ENCODE data around the gene PPP2R3A.
A peak's percentile ranks its signal among the peaks of the same experiment; 100 is the strongest.

Gene PPP2R3A

DNA sequence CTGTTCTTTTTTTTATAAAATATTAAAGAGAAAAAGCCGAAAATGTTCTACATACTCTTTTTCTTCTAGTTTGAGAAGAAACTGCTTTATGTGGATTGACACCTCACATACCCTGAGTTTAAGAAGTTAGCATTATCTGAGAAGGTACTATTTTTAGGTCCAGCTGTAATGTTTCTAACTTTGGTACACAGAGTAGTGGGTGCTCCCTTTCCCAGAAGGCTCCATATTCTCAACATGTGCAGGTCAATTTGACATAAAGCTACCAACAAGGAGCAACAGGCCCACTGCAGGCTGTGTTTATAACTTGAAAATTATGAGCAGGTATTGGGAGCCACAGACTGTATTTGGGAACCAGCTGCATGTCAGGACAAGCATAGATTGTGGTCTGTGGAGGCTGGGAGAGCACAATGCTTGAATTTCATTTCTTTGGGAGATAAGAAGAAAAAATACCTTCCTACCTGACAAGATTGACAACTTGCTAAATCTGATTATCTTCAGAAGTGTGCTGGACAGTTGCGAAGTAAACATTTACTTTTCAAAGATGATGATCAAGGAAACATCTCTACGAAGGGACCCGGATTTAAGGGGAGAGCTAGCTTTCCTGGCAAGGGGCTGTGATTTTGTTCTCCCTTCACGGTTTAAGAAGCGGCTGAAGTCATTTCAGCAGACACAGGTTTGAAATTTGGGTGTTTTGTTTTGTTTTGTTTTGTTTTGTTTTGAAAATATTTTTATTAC lies 57.2 kb downstream of the PPP2R3A start:
- FAIRE-seq (no peak), DNase-seq (ENCODE audit: low spot score) (no peak)

DNA sequence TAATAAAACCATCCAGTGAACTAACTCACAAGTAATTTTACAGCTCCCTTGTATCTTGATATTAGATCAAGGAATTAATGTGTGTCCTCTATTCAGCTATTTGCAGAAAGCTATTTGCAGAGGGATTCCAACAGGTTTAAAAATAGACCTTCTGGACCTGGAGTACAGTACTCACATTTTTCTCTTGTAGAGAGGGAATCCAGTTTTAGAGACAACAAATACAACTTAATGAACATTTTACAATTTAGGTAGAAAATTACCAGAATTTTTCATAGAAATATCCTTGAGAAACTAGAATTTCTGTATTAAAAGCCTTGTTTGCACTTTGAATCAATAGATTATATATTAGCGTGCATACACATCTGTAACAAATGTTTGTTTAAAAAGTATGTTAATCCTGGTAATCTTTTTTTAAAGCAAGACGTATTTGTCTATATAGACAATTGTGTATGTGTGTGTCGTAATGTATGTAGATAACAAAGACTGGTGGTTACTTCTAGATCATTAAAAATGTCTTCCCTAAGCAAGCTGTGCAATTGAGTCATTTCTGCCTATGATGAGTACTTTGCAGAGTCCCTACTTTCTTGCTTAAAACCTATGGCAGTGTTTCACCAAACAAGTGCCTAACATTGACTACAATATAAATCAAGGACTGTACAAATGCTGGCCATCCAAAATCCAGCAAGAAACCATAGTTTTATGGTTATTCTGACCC lies 57.9 kb downstream of the PPP2R3A start:
- no peak for DNase-seq (ENCODE audit: low spot score)
- FAIRE-seq = no peak

DNA sequence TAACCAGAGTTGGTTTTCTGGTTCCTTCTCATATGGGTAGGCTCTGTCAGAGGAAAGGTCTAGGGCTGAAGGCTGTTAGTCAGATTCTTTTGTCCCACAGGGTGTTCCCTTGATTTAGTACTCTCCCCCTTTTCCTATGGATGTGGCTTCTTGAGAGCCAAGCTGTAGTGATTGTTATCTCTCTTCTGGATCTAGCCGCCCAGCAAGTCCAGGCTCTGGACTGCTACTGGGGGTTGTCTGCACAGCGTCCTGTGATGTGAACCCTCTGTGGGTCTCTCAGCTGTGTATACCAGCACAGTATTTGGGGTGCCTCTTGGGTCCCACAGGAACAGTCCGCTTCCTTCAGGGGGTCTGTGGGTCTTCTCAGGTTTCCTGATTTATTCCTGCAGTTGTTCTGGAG lies 70.8 kb downstream of the PPP2R3A start:
- no peak for FAIRE-seq
- DNase-seq (ENCODE audit: low spot score) = no peak

DNA sequence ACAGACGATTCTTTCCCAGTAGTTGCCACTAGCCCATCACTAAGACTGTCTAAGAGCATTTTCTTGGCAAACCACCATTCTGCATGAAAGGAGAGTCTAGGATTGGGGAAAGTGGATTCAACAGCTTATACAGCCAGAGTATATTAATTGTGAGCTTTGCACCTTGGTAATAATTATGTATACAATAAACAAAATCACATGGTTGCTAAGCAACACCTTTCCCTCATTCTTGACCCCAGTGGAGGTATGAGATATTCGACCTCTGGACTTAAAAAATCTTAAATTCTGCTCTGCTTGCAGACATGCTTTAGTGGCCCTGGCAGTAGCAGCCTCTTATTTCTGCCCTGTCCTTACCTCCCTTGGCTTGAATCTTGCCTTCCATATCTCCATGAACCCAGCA lies 73.1 kb downstream of the PPP2R3A start:
- no peak for FAIRE-seq
- DNase-seq (ENCODE audit: low spot score) = no peak

DNA sequence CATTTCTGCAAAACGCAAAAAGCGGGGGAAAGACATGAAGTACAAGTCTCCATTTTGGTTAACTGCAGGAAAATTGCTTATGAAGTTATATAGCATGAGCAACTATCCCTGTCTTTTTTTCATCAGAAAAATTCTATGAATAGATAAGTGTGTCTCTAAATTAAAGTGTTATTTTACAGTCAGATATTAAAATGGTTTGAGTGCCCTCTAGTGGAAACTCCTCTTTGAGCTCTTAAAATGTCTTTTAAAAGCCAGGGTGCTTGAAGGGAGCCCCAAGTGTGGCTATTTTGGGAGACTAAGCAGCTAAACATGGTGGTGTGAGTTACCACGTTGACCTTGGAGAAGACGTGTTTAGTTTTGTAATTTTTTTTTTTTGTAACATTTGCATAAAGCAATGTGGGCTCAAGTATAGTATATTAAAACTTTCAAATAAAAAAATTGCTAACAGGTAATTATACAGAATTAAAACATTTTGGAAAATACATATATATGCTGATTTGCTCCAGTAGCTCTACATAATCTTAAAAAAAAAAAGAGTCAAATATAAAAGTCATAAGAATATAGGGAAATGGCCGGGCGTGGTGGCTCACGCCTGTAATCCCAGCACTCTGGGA lies 77.2 kb downstream of the PPP2R3A start:
- no peak for FAIRE-seq
- peak; percentile 26 for DNase-seq (ENCODE audit: low spot score)

DNA sequence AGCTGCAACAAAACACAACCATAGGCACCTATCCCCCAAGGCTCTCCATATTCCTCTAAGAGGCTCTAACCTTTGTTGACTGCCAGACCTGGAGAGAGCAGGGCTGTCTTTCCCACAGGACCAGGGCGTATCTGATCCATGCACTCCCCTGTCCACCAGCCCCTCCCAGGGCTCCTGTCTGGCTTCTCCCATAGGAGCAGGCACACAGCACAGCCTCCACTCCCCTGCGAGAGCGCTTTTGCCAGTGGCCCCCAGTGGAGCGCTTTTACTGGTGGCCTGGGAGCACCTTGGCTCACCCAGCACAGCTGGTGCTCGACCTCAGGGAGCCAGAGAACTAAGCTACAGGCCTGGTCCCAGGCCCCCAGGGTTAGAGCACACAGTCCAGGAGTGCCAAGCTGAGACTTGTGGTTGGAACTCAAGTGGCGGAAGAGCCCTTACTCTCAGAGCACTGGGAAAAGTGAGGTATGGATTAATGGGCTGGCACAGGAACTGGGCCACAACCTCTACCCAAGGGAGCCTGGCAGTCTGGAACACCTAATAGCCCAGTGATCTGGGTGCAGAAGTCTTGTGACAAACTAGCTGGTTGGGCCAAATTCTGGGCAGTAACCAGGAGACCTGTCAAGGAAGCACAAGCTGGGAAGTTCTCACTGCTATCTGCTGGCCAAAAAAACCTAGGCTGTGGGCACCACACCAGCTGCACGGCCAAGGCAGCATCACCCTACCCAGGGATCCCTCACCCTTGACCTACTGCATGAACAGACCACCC lies 79.6 kb downstream of the PPP2R3A start:
- DNase-seq (ENCODE audit: low spot score) = no peak
- no peak for FAIRE-seq

DNA sequence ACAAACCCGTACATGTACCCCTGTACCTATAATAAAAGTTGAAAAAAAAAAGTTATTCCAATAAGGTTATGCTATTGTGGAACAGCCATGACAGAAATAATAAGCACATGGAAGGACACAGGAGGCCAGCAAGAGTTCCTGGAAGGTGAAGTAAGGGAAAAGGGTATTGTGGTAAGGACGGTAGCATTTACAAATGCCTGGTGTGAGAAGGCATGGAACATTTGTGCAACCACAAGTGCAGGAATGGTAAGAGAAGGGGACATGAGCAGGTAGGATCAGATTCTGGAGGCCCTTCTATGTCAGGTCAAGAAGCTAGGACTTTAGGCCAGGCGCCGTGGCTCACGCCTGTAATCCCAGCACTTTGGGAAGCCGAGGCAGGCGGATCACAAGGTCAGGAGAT lies 82.5 kb downstream of the PPP2R3A start:
- DNase-seq (ENCODE audit: low spot score) (no peak), FAIRE-seq (no peak)

DNA sequence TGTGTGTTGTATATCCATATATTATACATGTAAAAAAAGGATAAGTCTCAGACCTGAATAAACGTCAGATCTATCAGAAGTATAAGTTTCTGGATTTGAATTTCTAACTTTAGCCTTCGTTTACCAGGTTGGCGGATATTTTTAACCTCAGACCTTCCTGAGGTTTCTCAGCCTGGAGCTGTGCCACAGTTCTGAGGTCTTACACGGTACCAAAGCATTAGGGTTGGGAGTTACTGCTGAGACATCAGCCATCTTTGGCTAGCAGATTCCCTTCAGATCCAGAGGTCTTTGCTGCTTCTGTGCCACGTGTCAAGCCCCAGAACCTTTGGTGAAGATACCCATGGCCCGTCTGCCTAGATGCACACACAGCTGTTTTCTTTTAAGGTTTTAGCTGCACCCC lies 84.7 kb downstream of the PPP2R3A start:
- no peak for DNase-seq (ENCODE audit: low spot score)
- no peak for FAIRE-seq

DNA sequence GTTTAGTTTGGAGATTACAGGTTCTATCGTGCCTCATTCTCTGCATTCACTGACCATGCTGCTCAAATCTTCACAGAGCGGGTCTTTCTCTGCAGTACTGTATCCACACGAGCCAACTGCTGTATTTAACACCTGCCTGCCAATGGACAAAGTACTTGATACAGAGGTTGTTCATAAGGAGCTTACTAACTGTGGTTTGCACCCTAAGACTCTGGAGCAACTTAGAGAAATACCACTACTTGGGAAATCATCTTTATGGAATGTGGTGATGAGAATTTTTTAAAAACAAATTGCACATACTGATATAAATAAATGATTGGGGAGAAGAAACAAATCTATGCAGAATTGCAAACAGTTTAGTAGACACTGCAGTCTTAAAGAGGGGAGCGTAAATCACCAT lies 90.0 kb downstream of the PPP2R3A start:
- no peak for DNase-seq (ENCODE audit: low spot score)
- FAIRE-seq = no peak

DNA sequence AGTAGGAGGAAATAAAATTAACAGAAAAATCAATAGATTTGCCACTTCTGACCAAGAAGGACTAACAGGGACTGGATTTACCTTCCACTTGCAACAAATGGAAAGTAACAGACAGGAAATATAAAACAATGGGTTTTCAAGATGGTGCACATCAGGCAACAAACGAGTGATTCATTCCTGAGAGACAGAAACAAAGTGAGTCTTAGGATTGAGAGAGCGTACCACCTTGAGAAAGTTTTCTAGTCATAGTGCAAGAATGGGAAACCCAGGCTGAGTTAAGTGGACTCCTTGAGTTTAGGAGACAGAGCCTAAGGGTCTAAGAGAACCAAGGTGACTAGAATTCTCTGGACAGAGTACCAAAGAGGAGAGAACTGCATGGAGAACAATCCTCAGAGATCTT lies 101.7 kb downstream of the PPP2R3A start:
- DNase-seq (ENCODE audit: low spot score) = no peak
- FAIRE-seq = no peak

DNA sequence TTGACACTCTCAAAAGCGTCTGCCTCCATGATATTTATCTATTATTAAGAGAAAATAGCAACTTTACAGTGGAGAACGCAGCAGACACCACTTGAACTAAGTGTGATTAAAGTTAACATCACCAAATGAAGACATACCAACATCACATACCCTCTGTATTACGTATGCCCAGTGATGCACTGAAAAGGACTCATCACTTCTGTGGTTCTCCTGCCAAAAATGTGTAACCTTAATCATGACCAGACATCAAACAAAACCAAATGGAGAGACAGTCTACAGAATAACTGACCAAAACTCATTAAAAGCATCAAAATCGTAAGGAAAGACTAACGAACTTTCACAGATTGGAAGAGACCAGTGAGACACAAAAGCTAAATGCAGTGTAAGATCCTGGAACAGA lies 103.2 kb downstream of the PPP2R3A start:
- no peak for FAIRE-seq

DNA sequence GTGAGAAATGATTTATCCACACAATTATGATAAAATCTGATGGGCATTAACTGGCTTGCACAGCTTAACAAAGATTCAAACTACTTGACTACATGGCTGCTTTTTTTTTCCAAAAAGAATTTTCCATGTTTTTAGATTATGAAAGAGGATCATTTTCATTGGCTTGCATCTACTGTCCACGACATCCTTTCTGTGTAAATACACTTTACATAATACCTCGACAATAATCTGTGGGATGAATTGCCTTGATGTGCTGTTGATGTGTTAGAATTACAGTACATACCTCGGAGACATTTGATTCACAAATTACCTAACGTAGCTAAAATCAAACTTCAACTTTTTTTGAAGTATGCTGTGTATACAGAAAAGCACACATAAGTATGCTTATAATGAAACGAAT lies 104.4 kb downstream of the PPP2R3A start:
- FAIRE-seq = no peak
- DNase-seq (ENCODE audit: low spot score) = no peak

More for the DNA sequence above, 103.2 kb downstream of the PPP2R3A start:
- no peak for DNase-seq (ENCODE audit: low spot score)

DNA sequence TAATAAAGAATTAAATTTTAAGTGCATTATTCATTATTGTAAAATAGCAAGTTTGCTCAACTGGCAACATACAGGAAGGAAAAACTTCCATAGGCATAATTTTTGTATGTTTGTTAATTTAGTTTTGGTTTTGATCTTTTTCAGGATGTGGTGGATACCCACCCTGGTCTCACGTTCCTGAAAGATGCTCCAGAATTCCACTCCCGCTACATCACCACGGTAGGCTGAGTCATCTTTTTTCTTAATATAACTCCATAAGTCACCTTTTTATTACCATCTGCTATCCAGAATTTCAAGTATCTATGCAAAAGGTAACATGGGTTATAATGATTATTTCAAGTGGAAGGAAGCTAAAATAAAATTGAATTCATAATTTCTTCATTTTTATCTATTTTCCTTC lies 104.8 kb downstream of the PPP2R3A start:
- no peak for FAIRE-seq
- DNase-seq (ENCODE audit: low spot score) = peak; percentile 50

DNA sequence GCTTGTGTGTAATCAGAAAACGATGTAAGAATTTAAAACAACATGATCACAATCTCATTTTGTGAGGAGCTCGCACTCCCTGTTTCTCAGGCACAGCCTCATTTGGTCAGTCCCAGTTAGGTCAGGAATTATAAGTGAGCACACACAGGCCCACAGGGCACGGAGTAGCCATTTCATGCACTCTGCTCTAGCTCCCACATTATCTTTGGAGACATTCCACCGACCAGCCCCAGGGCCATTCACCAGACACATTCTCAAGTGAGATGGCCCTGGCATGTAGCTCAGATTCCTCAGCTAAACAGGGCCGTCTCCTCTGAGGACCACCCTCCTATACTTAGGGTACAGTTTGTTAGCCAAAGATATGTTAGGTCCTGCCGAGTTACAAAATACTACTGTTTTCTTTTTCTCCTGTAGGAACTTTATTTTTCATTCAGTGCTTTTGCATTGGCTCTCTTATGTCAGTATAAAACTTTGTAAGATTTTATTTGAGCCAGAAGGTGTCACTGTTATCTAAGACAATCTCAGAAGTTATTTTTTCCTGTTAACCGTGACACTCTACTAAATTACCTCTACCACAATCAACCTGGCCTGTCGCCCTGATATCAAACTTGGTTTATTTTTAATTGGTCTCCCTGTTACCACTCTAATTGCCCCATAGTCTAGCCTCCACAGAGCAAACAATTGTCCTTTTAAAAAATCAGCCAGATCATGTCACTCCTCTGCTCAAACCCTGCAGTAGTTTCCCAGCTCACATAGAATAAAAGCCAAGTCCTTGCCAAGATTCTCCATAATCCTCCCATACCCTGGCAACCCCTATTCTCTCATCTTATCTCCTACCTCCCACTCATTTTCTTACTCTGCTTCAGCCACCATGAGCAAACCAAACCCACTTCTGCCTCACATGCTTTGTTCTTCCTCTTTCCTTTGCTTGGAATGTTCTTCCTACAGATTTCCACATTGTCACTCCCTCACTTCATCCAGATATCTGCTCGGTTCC lies 105.7 kb downstream of the PPP2R3A start:
- no peak for DNase-seq (ENCODE audit: low spot score)
- no peak for FAIRE-seq

DNA sequence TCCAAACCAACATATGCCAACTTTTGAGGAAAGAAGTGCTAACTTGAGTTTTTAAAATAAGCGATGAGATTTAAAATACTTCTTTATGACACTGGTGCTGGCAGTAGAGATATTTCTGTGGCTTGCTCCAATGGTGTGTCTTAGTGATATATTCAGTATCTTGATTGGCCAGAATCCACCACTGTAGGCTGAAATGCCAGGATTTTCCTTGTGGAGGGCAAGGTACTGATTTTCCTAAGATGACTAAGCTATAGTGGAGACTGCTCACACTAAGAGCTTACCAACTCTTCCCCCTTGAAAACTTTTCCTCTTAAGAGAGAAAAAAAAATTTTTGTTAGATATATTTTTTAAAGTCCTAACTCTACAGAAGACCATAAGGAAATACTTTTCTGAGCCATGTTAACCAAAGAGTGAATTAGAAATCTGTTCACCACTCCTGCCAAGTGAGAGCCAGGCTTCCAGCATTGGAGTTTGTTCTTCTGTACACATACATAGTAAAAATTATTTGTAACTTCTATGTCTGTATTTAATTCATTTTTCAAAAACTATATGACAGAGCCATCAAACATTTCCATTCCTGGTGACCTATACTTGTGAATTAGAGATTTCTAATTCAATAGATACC lies 109.1 kb downstream of the PPP2R3A start:
- FAIRE-seq (no peak), DNase-seq (ENCODE audit: low spot score) (no peak)

DNA sequence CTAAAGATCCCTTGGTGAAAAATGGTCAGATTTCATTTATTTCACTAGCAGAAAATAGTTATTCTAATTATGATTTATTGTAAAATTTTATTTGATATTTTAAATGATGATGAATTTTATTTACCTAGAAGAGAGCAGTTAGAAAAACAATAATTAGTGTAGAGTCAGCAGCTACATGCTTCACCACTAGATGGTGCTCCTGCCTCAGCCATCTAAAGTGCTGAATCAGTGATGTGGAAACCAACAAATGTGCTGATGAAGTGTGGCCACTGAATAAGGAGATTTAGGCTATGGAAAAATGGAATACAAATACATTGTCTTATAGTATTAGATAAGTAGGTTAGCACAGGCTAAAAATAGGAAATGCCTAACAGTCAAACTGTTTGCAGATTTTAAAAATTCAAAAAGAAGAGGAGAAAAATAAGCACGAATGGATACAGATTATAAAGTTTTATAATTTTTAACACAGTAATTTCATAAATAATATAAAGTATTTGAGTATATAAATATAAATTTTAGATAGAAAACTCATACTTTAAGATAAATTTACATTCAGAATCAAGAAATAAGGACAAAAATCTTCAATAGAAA lies 109.8 kb downstream of the PPP2R3A start:
- DNase-seq (ENCODE audit: low spot score) = peak; percentile 29
- no peak for FAIRE-seq

DNA sequence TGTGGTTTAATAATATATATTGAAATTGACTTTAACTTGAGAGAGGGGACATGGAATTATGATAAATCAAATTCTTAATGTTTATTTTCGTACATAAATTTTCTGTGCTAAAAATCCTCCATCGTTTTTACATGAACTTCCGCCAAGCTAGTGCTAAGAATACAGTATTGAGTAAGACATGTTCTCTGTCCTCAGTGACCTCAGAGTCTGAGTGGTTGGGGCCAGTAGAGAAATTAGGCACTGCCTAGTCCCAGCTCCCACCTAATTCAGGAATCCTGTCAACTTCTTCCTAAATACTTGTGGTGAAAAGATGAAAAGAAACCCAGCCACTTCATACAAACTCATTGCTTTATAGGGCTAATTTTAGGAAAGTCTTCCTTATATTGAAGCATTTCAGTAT lies 110.3 kb downstream of the PPP2R3A start:
- FAIRE-seq = no peak
- no peak for DNase-seq (ENCODE audit: low spot score)

DNA sequence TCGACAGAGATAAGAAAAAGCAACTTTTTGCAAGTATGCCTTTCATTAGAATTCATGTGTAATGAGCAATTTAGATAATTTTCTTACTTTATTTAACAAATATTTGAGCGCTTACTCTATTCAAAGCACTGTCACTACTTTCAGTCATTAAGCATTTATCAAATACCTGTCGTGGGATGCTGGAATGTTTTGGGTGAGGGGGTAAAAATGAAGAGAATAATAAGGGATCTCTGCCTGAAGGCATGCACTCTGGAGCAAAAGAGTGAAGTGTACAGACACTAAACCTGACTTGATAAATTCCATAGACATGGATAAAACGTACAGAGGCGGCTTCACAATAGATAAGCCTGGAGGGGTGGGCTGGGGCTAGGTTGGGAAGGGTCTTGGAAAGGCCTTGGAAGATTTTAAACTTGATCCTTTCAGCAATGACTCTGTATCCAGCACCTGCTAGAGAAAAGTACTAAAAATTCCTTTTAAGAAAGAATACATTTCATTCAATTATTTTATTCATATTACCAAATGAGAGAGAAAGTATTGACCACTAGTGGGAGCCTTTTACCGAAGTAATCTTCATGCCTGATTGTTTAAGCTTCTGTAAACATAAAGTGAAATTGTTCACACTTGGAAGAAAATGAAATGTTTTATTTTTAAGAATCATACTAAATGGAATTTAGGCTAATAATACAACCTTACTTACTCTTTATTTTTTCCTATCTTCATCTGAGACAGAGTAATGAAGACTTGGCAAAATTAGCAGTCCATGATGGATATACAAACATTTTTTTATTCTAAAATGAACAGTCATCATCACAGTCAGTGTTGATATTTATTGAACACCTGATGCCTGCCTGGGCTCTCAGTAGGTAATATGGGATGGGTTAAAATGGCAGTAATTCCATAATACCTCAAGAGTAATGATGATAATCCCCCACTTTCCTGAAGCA lies 113.2 kb downstream of the PPP2R3A start:
- FAIRE-seq (no peak), DNase-seq (ENCODE audit: low spot score) (no peak)

Data from urothelium cell line (cell line).